IMR-90 (cell line): ENCODE measurements around the gene MTA3.
"Not testable (repeated sequence)": the region's sequence is repeated elsewhere in the genome, so short reads cannot be mapped to it uniquely, and the experiment has no call there.

ENCODE experiments used
- CTCF ChIP-seq: conservative IDR thresholded peaks from 2 replicates; pipeline ENCODE4 v1.5.1; 2012; ENCODE audit warnings: mild to moderate bottlenecking, low read depth, low read length, improper control_type of control experiment
- ELK1 ChIP-seq: fragments of 150-350 bp; IDR thresholded peaks from 2 replicates; pipeline ENCODE4 v1.6.1; 2016; ENCODE audit warnings: low read depth, mild to moderate bottlenecking, low read length, moderate library complexity, borderline replicate concordance
- FOS ChIP-seq: fragments of 150-350 bp; IDR thresholded peaks from 2 replicates; pipeline ENCODE4 v1.6.1; 2016; ENCODE audit warnings: low read depth, low read length
- POLR2A ChIP-seq: IDR thresholded peaks from 2 replicates; pipeline ENCODE4 v1.6.1; 2012; ENCODE audit warnings: mild to moderate bottlenecking, low read depth, low read length
- RAD21 ChIP-seq: IDR thresholded peaks from 2 replicates; pipeline ENCODE4 v1.6.1; 2012; ENCODE audit warnings: low read length, improper control_type of control experiment
- RFX5 ChIP-seq: IDR thresholded peaks from 2 replicates; pipeline ENCODE4 v1.8.0; 2012; ENCODE audit warnings: low read depth, mild to moderate bottlenecking, low read length, moderate library complexity

- not testable (repeated sequence) for TF ChIP-seq CTCF, RFX5, POLR2A, RAD21, FOS, ELK1
These were observed 36.0 kb downstream of the MTA3 start for GRCh38 chr2:42604341-42604867.
